ENCODE measurements around the gene ADGRV1. TPM values are rescaled to one million over a fixed set of nuclear protein-coding genes. Genes with fewer than 3 reads are reported as not detected.

The ADGRV1 gene
- total and polyA plus RNA-seq, 9 of the 15 experiments (the other 6 are each of a cell fraction or from before 2014, with no cell fraction given) = 21.7 to 156 (median 58.2) TPM

- TF ChIP-seq TEAD1 (CRISPR knock-in tag; IDR thresholded peaks at IDR 0.05) = no peak
- TF ChIP-seq AFF4 (CRISPR knock-in tag; IDR thresholded peaks at IDR 0.05) = no peak
- no peak for TF ChIP-seq ELK1 (CRISPR knock-in tag; IDR thresholded peaks at IDR 0.05)
- TF ChIP-seq SMAD3 (CRISPR knock-in tag; conservative IDR thresholded peaks at IDR 0.05) = peak; percentile 76
- no peak for TF ChIP-seq ERF (CRISPR knock-in tag; IDR thresholded peaks at IDR 0.05)
- TF ChIP-seq HINFP (tag; conservative IDR thresholded peaks at IDR 0.05; ENCODE audit: low read depth) = peak; percentile 52; the same call in 1 of the 2 replicates
- no peak for TF ChIP-seq RB1 (IDR thresholded peaks at IDR 0.05; ENCODE audit: low read depth)
- TF ChIP-seq ZNF280A (IDR thresholded peaks at IDR 0.05; ENCODE audit: low read depth, partially characterized antibody) = no peak
- TF ChIP-seq ZKSCAN1 (IDR thresholded peaks at IDR 0.05; ENCODE audit: low read depth, low read length) = no peak
- TF ChIP-seq ZMIZ1 (IDR thresholded peaks at IDR 0.05; ENCODE audit: low read depth in 2 of 2, low read length in 2 of 2) = no peak
- TF ChIP-seq ZNF408 (CRISPR knock-in tag; IDR thresholded peaks at IDR 0.05; ENCODE audit: low read depth) = no peak
- no peak for TF ChIP-seq ADNP (tag; IDR thresholded peaks at IDR 0.05)
- peak; percentile 27 for TF ChIP-seq MEIS2 (IDR thresholded peaks at IDR 0.05; ENCODE audit: partially characterized antibody)
- TF ChIP-seq GATAD2B (IDR thresholded peaks at IDR 0.05; ENCODE audit: borderline replicate concordance) = no peak
- TF ChIP-seq ZNF431 (CRISPR knock-in tag; IDR thresholded peaks at IDR 0.05) = no peak
Measured at GRCh38 chr5:91020065-91020800, 461.6 kb downstream of the ADGRV1 start (continued).

Data from K562 (cell line).